ENCODE data around the gene ARIH1. TPM values are rescaled to one million over a fixed set of nuclear protein-coding genes. Genes with fewer than 3 reads are reported as not detected.

ARIH1 gene
- total and polyA plus RNA-seq, 2 experiments from 2014 or later, result 30.5 to 48.6 TPM

GRCh38 chr15:72579814-72580213, 105.7 kb downstream of the ARIH1 start:
- ATAC-seq, result no peak
- H3K27ac ChIP-seq (ENCODE audit: low read depth), result no peak overlapping the region
- no peak overlapping the region for H3K4me3 ChIP-seq
- H3K36me3 Mint-ChIP-seq (ENCODE audit: low read depth), result peaks cover 63% of the 10 kb centered on the region
- H3K9me3 Mint-ChIP-seq, result peaks cover 3% of the 10 kb centered on the region; the same call in 1 of the 3 replicates
- H3K4me1 ChIP-seq (ENCODE audit: insufficient read depth), result no peaks in the 10 kb centered on the region
- no peaks in the 10 kb centered on the region for H3K4me1 Mint-ChIP-seq
- H4K20me1 ChIP-seq (replicated peaks; ENCODE audit: insufficient read depth), result peaks cover 6% of the 10 kb centered on the region
- H3K79me2 ChIP-seq (replicated peaks; ENCODE audit: insufficient read depth), result peaks cover 5% of the 10 kb centered on the region; the same call in 1 of the 2 replicates
- no peaks in the 10 kb centered on the region for H3K27me3 Mint-ChIP-seq (ENCODE audit: insufficient read depth, low read depth, poor library complexity)
- no peak for DNase-seq (ENCODE audit: low spot score)
- H3K27ac Mint-ChIP-seq, result no peak overlapping the region
- H3F3A ChIP-seq (replicated peaks; ENCODE audit: low read depth), result no peaks in the 10 kb centered on the region
- no peaks in the 10 kb centered on the region for H3K27me3 ChIP-seq (ENCODE audit: insufficient read depth)
- no peak overlapping the region for H2AFZ ChIP-seq
- no peak overlapping the region for H3K4me2 ChIP-seq
- peaks cover 46% of the 10 kb centered on the region for H3K36me3 ChIP-seq (ENCODE audit: insufficient read depth)
- no peak for TF ChIP-seq ETS1 (IDR thresholded peaks at IDR 0.05)
- TF ChIP-seq EZH2phosphoT487 (IDR thresholded peaks at IDR 0.05; ENCODE audit: unreplicated experiment), result no peak
- no peak for TF ChIP-seq STAT1 (IDR thresholded peaks at IDR 0.05; ENCODE audit: unreplicated experiment)
- no peak for TF ChIP-seq JUNB (IDR thresholded peaks at IDR 0.05; ENCODE audit: unreplicated experiment)
- no peak for TF ChIP-seq NANOG (IDR thresholded peaks at IDR 0.05; ENCODE audit: borderline replicate concordance)
- no peak for TF ChIP-seq ZNF114 (CRISPR knock-in tag; IDR thresholded peaks at IDR 0.05)
- H3K9me2 ChIP-seq (ENCODE audit: insufficient read depth), result no peaks in the 10 kb centered on the region
- no peak overlapping the region for H3K4me3 Mint-ChIP-seq

- Mint-ChIP-seq H3K9me3 (peaks cover 2% of the 10 kb centered on the region; the same call in 1 of the 3 replicates), H3K27me3 (ENCODE audit: insufficient read depth, low read depth, poor library complexity) (no peaks in the 10 kb centered on the region), H3K36me3 (ENCODE audit: low read depth) (peaks cover 34% of the 10 kb centered on the region), H3K4me1 (no peaks in the 10 kb centered on the region; the same call in 2 of the 3 replicates), H3K27ac (no peak overlapping the region), H3K4me3 (no peak overlapping the region)
- Histone ChIP-seq H3K9me2 (ENCODE audit: insufficient read depth) (no peaks in the 10 kb centered on the region), H2AFZ (no peak overlapping the region), H3K4me2 (no peak overlapping the region), H3K4me1 (ENCODE audit: insufficient read depth) (no peaks in the 10 kb centered on the region; the same call in 1 of the 2 replicates), H3K27me3 (ENCODE audit: insufficient read depth) (no peaks in the 10 kb centered on the region), H3K79me2 (replicated peaks; ENCODE audit: insufficient read depth) (peaks cover 5% of the 10 kb centered on the region; the same call in 1 of the 2 replicates), H3K27ac (ENCODE audit: low read depth) (0 out of 2 replicates have a peak overlapping the region, but pooled peaks have one; percentile 39), H4K20me1 (replicated peaks; ENCODE audit: insufficient read depth) (peaks cover 6% of the 10 kb centered on the region), H3K4me3 (no peak overlapping the region), H3K36me3 (ENCODE audit: insufficient read depth) (peaks cover 38% of the 10 kb centered on the region), H3F3A (replicated peaks; ENCODE audit: low read depth) (no peaks in the 10 kb centered on the region)
- DNase-seq (ENCODE audit: low spot score), result peak; percentile 43
- ATAC-seq, result no peak; the same call in 2 of the 3 replicates
- TF ChIP-seq JUNB (IDR thresholded peaks at IDR 0.05; ENCODE audit: unreplicated experiment), result no peak
- TF ChIP-seq REST (IDR thresholded peaks at IDR 0.05; ENCODE audit: unreplicated experiment), result no peak
- TF ChIP-seq POLR2AphosphoS5 (IDR thresholded peaks at IDR 0.05; ENCODE audit: low read depth), result no peak
- TF ChIP-seq CTCF (conservative IDR thresholded peaks at IDR 0.05; ENCODE audit: low read depth in 2 of 2), result no peak
- TF ChIP-seq ETS1 (IDR thresholded peaks at IDR 0.05), result no peak
- TF ChIP-seq CREB1 (CRISPR knock-in tag; IDR thresholded peaks at IDR 0.05; ENCODE audit: low read depth), result no peak
- TF ChIP-seq EZH2phosphoT487 (IDR thresholded peaks at IDR 0.05; ENCODE audit: unreplicated experiment), result no peak
- no peak for TF ChIP-seq EZH2 (IDR thresholded peaks at IDR 0.05; ENCODE audit: low read depth, unreplicated experiment)
- TF ChIP-seq ZNF114 (CRISPR knock-in tag; IDR thresholded peaks at IDR 0.05), result no peak
- no peak for TF ChIP-seq NANOG (IDR thresholded peaks at IDR 0.05; ENCODE audit: borderline replicate concordance)
Measured at GRCh38 chr15:72584006-72584405, 109.9 kb downstream of the ARIH1 start.
